Lower lobe of right lung (tissue), 2 donors: ENCODE measurements around the gene DNAAF5. TPM values are rescaled to one million over a fixed set of nuclear protein-coding genes. Genes with fewer than 3 reads are reported as not detected.
A peak's percentile ranks its signal among the peaks of the same experiment; 100 is the strongest.

Experiments used
- ATAC-seq, 2 donors: fragments of 200-7000 bp; cut with Tn5 transposase; one replicate each; pipeline ENCODE4 v1.9.1; 2020 to 2022; ENCODE audit warnings: mild to moderate bottlenecking in 2 of 2, moderate library complexity in 2 of 2
- DNase-seq: peaks from one replicate; pipeline ENCODE4 v3.0.0-alpha.2; 2020
- H3K27ac ChIP-seq: fragments of 200-600 bp; one replicate; pipeline ENCODE4 v1.8.0; 2022
- H3K27me3 ChIP-seq: fragments of 200-600 bp; one replicate; pipeline ENCODE4 v1.8.0; 2022; ENCODE audit warnings: low read depth
- H3K36me3 ChIP-seq: fragments of 200-600 bp; one replicate; pipeline ENCODE4 v1.8.0; 2022; ENCODE audit warnings: mild to moderate bottlenecking
- H3K4me1 ChIP-seq: fragments of 200-600 bp; one replicate; pipeline ENCODE4 v1.8.0; 2022
- H3K4me3 ChIP-seq: fragments of 200-600 bp; one replicate; pipeline ENCODE4 v1.8.0; 2022; ENCODE audit warnings: mild to moderate bottlenecking
- H3K9me3 ChIP-seq: fragments of 200-600 bp; one replicate; pipeline ENCODE4 v1.8.0; 2022
- CTCF ChIP-seq: fragments of 200-600 bp; IDR thresholded peaks from one replicate; pipeline ENCODE4 v1.8.0; 2022; ENCODE audit warnings: antibody characterized with exemption, mild to moderate bottlenecking
- intact Hi-C: fragments of 100-400 bp; cut with DNase I; formaldehyde crosslinking; loops from one replicate; pipeline ENCODE4 v1.11.0; 2022
- total RNA-seq: library from RNA; stranded (reverse); fragmentation: NEBNext Ultra II Directional; extraction: Animal tissue kit (Norgen Biotek cat#: 25700); gene quantifications from one replicate; pipeline ENCODE4 v1.2.1, GENCODE V29; 2021
- donor health status: DM: no; HTN: yes; CAD: no; lungs with severe emphysema.

The DNAAF5 gene
- total RNA-seq, 1 donor from 2014 or later = 22.4 TPM

GRCh38 chr7:701086-701671, 25.3 kb upstream of the DNAAF5 start:
- no peak for TF ChIP-seq CTCF
- DNase-seq (no peak), ATAC-seq (no peak)
- H3K4me1 ChIP-seq = peaks cover 24% of the 10 kb centered on the region
- no peak overlapping the region for H3K27ac ChIP-seq
- no peaks in the 10 kb centered on the region for H3K27me3 ChIP-seq
- intact Hi-C loops = no loop called here
- no peak overlapping the region for H3K4me3 ChIP-seq
- peaks cover 5% of the 10 kb centered on the region for H3K9me3 ChIP-seq
- no peaks in the 10 kb centered on the region for H3K36me3 ChIP-seq

GRCh38 chr7:703049-703448, 23.4 kb upstream of the DNAAF5 start:
- H3K27ac ChIP-seq = no peak overlapping the region
- no peak for DNase-seq
- no peak overlapping the region for H3K4me3 ChIP-seq
- peaks cover 19% of the 10 kb centered on the region for H3K4me1 ChIP-seq
- H3K36me3 ChIP-seq = no peaks in the 10 kb centered on the region
- TF ChIP-seq CTCF = no peak
- intact Hi-C loops = no loop called here
- ATAC-seq = no peak
- no peaks in the 10 kb centered on the region for H3K27me3 ChIP-seq
- H3K9me3 ChIP-seq = peaks cover 5% of the 10 kb centered on the region

GRCh38 chr7:706721-707120, 19.8 kb upstream of the DNAAF5 start:
- TF ChIP-seq CTCF = no peak
- no peaks in the 10 kb centered on the region for H3K4me1 ChIP-seq
- DNase-seq = peak; percentile 45
- no peaks in the 10 kb centered on the region for H3K36me3 ChIP-seq
- H3K27me3 ChIP-seq = peaks cover under 1% of the 10 kb centered on the region
- no peak overlapping the region for H3K4me3 ChIP-seq
- H3K27ac ChIP-seq = no peak overlapping the region
- peak; percentile 57 to 66 for ATAC-seq
- intact Hi-C loops = no loop called here
- peaks cover 5% of the 10 kb centered on the region for H3K9me3 ChIP-seq

- no peaks in the 10 kb centered on the region for H3K36me3 ChIP-seq
- TF ChIP-seq CTCF = no peak
Measured at GRCh38 chr7:707296-708000, 19.1 kb upstream of the DNAAF5 start.

GRCh38 chr7:710161-710560, 16.3 kb upstream of the DNAAF5 start:
- no peaks in the 10 kb centered on the region for H3K4me1 ChIP-seq
- H3K9me3 ChIP-seq = no peaks in the 10 kb centered on the region
- peaks cover 7% of the 10 kb centered on the region for H3K27me3 ChIP-seq
- ATAC-seq = no peak
- DNase-seq = peak; percentile 34
- no peak overlapping the region for H3K4me3 ChIP-seq
- no peak overlapping the region for H3K27ac ChIP-seq
- no peaks in the 10 kb centered on the region for H3K36me3 ChIP-seq
- intact Hi-C loops = no loop called here
- TF ChIP-seq CTCF = no peak

More at GRCh38 chr7:707296-708000, 19.1 kb upstream of the DNAAF5 start:
- H3K4me3 ChIP-seq = no peak overlapping the region
- DNase-seq (peak; percentile 19), ATAC-seq (no peak)
- H3K4me1 ChIP-seq = no peaks in the 10 kb centered on the region
- H3K9me3 ChIP-seq = peaks cover 5% of the 10 kb centered on the region
- peaks cover 4% of the 10 kb centered on the region for H3K27me3 ChIP-seq
- no peak overlapping the region for H3K27ac ChIP-seq
- intact Hi-C loops = no loop called here
